A549 (cell line): ENCODE measurements around the gene PID1.

Source experiments
- BHLHE40 ChIP-seq: IDR thresholded peaks from 2 replicates; pipeline ENCODE4 v1.6.1; 2012; ENCODE audit warnings: low read depth, low read length, inconsistent platforms
- CBX2 ChIP-seq: fragments of 200-600 bp; sonication (generic); IDR thresholded peaks from 2 replicates; pipeline ENCODE4 v1.6.1; 2016; ENCODE audit warnings: low read depth, mild to moderate bottlenecking, borderline replicate concordance
- EP300 ChIP-seq, 2 experiments: fragments of >200 bp; sonication (Bioruptor Twin); formaldehyde crosslinking; IDR thresholded peaks; 2 replicates in 1 of 2; 3 replicates in 1 of 2; pipeline ENCODE4 v1.6.1; 2016 to 2017
- MAZ ChIP-seq: fragments of 150-350 bp; IDR thresholded peaks from 2 replicates; pipeline ENCODE4 v1.6.1; 2014; ENCODE audit warnings: antibody characterized with exemption, low read depth, low read length, borderline replicate concordance
- MYC ChIP-seq: IDR thresholded peaks from 2 replicates; pipeline ENCODE4 v1.6.1; 2012; ENCODE audit warnings: mild to moderate bottlenecking, inconsistent platforms, low read length, improper control_type of control experiment, borderline replicate concordance
- POLR2A ChIP-seq: IDR thresholded peaks from 2 replicates; pipeline ENCODE4 v1.6.1; 2012; ENCODE audit warnings: mild to moderate bottlenecking, low read length
- RFX5 ChIP-seq: fragments of 450-650 bp; IDR thresholded peaks from 2 replicates; pipeline ENCODE4 v1.7.1; 2014; ENCODE audit warnings: antibody characterized with exemption, mild to moderate bottlenecking, moderate library complexity
- TF ChIP-seq, protein P1 (sequence below): fragments of >200 bp; sonication (Bioruptor Twin); formaldehyde crosslinking; IDR thresholded peaks from 3 replicates; pipeline ENCODE4 v1.5.1; 2016
- TF ChIP-seq, protein P2 (sequence below): fragments of 450-650 bp; IDR thresholded peaks from 2 replicates; pipeline ENCODE4 v1.6.1; 2014; ENCODE audit warnings: antibody characterized with exemption

DNA sequence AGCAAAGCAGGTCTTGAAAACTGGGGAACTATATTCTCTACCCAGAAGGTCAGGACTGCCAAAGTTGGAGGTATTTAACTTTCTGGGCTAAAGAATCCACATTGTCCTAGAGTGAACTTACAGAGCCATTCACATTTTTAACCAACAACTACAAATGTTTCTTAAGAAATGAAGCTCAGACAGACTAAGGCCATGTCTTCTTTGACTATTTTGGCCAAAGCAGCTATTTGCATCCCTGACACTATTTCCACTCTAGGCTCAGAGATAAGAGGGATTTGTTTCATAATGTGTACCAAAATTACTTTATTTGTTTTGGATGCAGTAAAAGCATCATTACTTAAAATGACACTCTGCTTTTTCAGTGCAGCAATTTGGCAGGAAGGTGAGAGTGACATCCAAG is 18.1 kb downstream of the PID1 start:
- TF ChIP-seq, protein P1, sequence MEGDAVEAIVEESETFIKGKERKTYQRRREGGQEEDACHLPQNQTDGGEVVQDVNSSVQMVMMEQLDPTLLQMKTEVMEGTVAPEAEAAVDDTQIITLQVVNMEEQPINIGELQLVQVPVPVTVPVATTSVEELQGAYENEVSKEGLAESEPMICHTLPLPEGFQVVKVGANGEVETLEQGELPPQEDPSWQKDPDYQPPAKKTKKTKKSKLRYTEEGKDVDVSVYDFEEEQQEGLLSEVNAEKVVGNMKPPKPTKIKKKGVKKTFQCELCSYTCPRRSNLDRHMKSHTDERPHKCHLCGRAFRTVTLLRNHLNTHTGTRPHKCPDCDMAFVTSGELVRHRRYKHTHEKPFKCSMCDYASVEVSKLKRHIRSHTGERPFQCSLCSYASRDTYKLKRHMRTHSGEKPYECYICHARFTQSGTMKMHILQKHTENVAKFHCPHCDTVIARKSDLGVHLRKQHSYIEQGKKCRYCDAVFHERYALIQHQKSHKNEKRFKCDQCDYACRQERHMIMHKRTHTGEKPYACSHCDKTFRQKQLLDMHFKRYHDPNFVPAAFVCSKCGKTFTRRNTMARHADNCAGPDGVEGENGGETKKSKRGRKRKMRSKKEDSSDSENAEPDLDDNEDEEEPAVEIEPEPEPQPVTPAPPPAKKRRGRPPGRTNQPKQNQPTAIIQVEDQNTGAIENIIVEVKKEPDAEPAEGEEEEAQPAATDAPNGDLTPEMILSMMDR = no peak
- no peak for TF ChIP-seq CBX2
- TF ChIP-seq MYC = no peak
- TF ChIP-seq EP300 (IDR thresholded peaks at IDR 0.05) = no peak
- TF ChIP-seq, protein P2, sequence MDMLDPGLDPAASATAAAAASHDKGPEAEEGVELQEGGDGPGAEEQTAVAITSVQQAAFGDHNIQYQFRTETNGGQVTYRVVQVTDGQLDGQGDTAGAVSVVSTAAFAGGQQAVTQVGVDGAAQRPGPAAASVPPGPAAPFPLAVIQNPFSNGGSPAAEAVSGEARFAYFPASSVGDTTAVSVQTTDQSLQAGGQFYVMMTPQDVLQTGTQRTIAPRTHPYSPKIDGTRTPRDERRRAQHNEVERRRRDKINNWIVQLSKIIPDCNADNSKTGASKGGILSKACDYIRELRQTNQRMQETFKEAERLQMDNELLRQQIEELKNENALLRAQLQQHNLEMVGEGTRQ = no peak
- TF ChIP-seq POLR2A = no peak
- TF ChIP-seq RFX5 = no peak
- no peak for TF ChIP-seq MAZ
- no peak for TF ChIP-seq BHLHE40
